H9 (cell line): ENCODE measurements around the gene KIF5A. TPM values are rescaled to one million over a fixed set of nuclear protein-coding genes. Genes with fewer than 3 reads are reported as not detected.

Experiments used
- DNase-seq: peaks from one replicate; pipeline ENCODE4 v3.0.0-alpha.2; 2017
- H2AFZ ChIP-seq: one replicate; pipeline ENCODE4 v1.6.1; 2013; ENCODE audit warnings: mild to moderate bottlenecking, low read length, control low read depth, moderate library complexity
- H2AK5ac ChIP-seq: 2 replicates; pipeline ENCODE4 v1.6.1; 2013; ENCODE audit warnings: low read length, control low read depth, mixed read lengths; ENCODE audit not compliant: insufficient read length
- H2BK120ac ChIP-seq: one replicate; pipeline ENCODE4 v1.6.1; 2013; ENCODE audit warnings: low read depth, mild to moderate bottlenecking, low read length, control low read depth, inconsistent platforms; ENCODE audit not compliant: poor library complexity, severe bottlenecking
- H2BK12ac ChIP-seq: 2 replicates; pipeline ENCODE4 v1.6.1; 2013; ENCODE audit warnings: low read length, control low read depth, mixed read lengths, low read depth; ENCODE audit not compliant: insufficient read length
- H2BK15ac ChIP-seq: 2 replicates; pipeline ENCODE4 v1.6.1; 2013; ENCODE audit warnings: low read depth, low read length, control low read depth
- H2BK20ac ChIP-seq: one replicate; pipeline ENCODE4 v1.6.1; 2013; ENCODE audit warnings: low read depth, mild to moderate bottlenecking, low read length, control low read depth, inconsistent platforms; ENCODE audit not compliant: poor library complexity, severe bottlenecking
- H2BK5ac ChIP-seq: 2 replicates; pipeline ENCODE4 v1.6.1; 2013; ENCODE audit warnings: low read length, control low read depth, mixed read lengths; ENCODE audit not compliant: insufficient read length
- H3K14ac ChIP-seq: 2 replicates; pipeline ENCODE4 v1.6.1; 2013; ENCODE audit warnings: low read length, control low read depth; ENCODE audit not compliant: insufficient read depth
- H3K18ac ChIP-seq: 2 replicates; pipeline ENCODE4 v1.6.1; 2013; ENCODE audit warnings: low read depth, mild to moderate bottlenecking, mixed read lengths, low read length, control low read depth; ENCODE audit not compliant: insufficient read length
- H3K23ac ChIP-seq: 2 replicates; pipeline ENCODE4 v1.6.1; 2013; ENCODE audit warnings: low read length, control low read depth, mixed read lengths, low read depth; ENCODE audit not compliant: insufficient read length
- H3K23me2 ChIP-seq: 2 replicates; pipeline ENCODE4 v1.6.1; 2013; ENCODE audit warnings: low read depth, mild to moderate bottlenecking, mixed read lengths, low read length, control low read depth; ENCODE audit not compliant: insufficient read length, poor library complexity, severe bottlenecking
- H3K27ac ChIP-seq: 2 replicates; pipeline ENCODE4 v1.5.1; 2013; ENCODE audit warnings: low read length, control low read depth, mixed read lengths, low read depth; ENCODE audit not compliant: insufficient read length
- H3K27me3 ChIP-seq: 2 replicates; pipeline ENCODE4 v1.6.1; 2013; ENCODE audit warnings: low read length, control low read depth, inconsistent platforms; ENCODE audit not compliant: insufficient read depth
- H3K4ac ChIP-seq: 2 replicates; pipeline ENCODE4 v1.6.1; 2013; ENCODE audit warnings: low read depth, mild to moderate bottlenecking, control low read depth, inconsistent platforms, low read length, moderate library complexity
- H3K4me1 ChIP-seq: 2 replicates; pipeline ENCODE4 v1.6.1; 2013; ENCODE audit warnings: low read length, control low read depth, inconsistent platforms; ENCODE audit not compliant: insufficient read depth
- H3K4me2 ChIP-seq: 2 replicates; pipeline ENCODE4 v1.6.1; 2013; ENCODE audit warnings: low read length, control low read depth, mixed read lengths; ENCODE audit not compliant: insufficient read length, insufficient read depth
- H3K56ac ChIP-seq: 2 replicates; pipeline ENCODE4 v1.6.1; 2013; ENCODE audit warnings: low read depth, mild to moderate bottlenecking, mixed read lengths, low read length, control low read depth; ENCODE audit not compliant: insufficient read length
- H3K79me1 ChIP-seq: 2 replicates; pipeline ENCODE4 v1.6.1; 2013; ENCODE audit warnings: low read depth, mild to moderate bottlenecking, moderate library complexity, low read length, control low read depth, inconsistent platforms; ENCODE audit not compliant: insufficient read depth, poor library complexity, severe bottlenecking
- H3K79me2 ChIP-seq: 2 replicates; pipeline ENCODE4 v1.6.1; 2013; ENCODE audit warnings: low read length, control low read depth, inconsistent platforms; ENCODE audit not compliant: insufficient read depth
- H3K9ac ChIP-seq: 2 replicates; pipeline ENCODE4 v1.6.1; 2013; ENCODE audit warnings: low read length, control low read depth, mixed read lengths; ENCODE audit not compliant: insufficient read length; ENCODE audit errors: extremely low read depth
- H3K9me3 ChIP-seq: one replicate; pipeline ENCODE4 v1.6.1; 2013; ENCODE audit warnings: low read depth, low read length, inconsistent platforms; ENCODE audit not compliant: control insufficient read depth
- H3T11ph ChIP-seq: one replicate; pipeline ENCODE4 v1.6.1; 2013; ENCODE audit warnings: mild to moderate bottlenecking, low read length, control low read depth, inconsistent platforms
- H4K20me1 ChIP-seq: one replicate; pipeline ENCODE4 v1.6.1; 2013; ENCODE audit not compliant: control insufficient read depth, insufficient read length, insufficient read depth
- H4K5ac ChIP-seq: 2 replicates; pipeline ENCODE4 v1.6.1; 2013; ENCODE audit warnings: low read depth, mild to moderate bottlenecking, mixed read lengths, low read length, control low read depth; ENCODE audit not compliant: insufficient read length
- H4K8ac ChIP-seq: replicated peaks from 2 replicates; pipeline ENCODE4 v1.6.1; 2013; ENCODE audit warnings: low read length, control low read depth, mixed read lengths, low read depth; ENCODE audit not compliant: insufficient read length
- H4K91ac ChIP-seq: 2 replicates; pipeline ENCODE4 v1.6.1; 2013; ENCODE audit warnings: low read depth, mild to moderate bottlenecking, moderate library complexity, mixed read lengths, low read length, control low read depth; ENCODE audit not compliant: insufficient read length
- H3K27ac Mint-ChIP-seq, 3 experiments: 2 replicates in 2 of 3; 3 replicates in 1 of 3; pipeline ENCODE4 v1.8.0; 2020 to 2021; ENCODE audit warnings: mixed read lengths in 3 of 3, mild to moderate bottlenecking in 1 of 3, moderate library complexity in 1 of 3
- H3K27me3 Mint-ChIP-seq: 2 replicates; pipeline ENCODE4 v1.8.0; 2021; ENCODE audit warnings: low read depth, mild to moderate bottlenecking, moderate library complexity, mixed read lengths
- H3K36me3 Mint-ChIP-seq, 3 experiments: 2 replicates in 2 of 3; 3 replicates in 1 of 3; pipeline ENCODE4 v1.8.0; 2020 to 2021; ENCODE audit warnings: low read depth in 3 of 3, mixed read lengths in 3 of 3; ENCODE audit not compliant: insufficient read depth in 1 of 3
- H3K4me1 Mint-ChIP-seq, 2 experiments: 2 replicates each; pipeline ENCODE4 v1.8.0; 2020; ENCODE audit warnings: mixed read lengths in 2 of 2
- H3K4me3 Mint-ChIP-seq, 2 experiments: 2 replicates in 1 of 2; 3 replicates in 1 of 2; pipeline ENCODE4 v1.8.0; 2020 to 2021; ENCODE audit warnings: mild to moderate bottlenecking in 2 of 2, mixed read lengths in 2 of 2, moderate library complexity in 1 of 2
- H3K9me3 Mint-ChIP-seq, 2 experiments: 2 replicates in 1 of 2; 3 replicates in 1 of 2; pipeline ENCODE4 v1.8.0; 2020; ENCODE audit warnings: mild to moderate bottlenecking in 2 of 2, mixed read lengths in 2 of 2, moderate library complexity in 1 of 2
- WGBS: extraction: QIAGEN DNeasy Blood & Tissue Kit; methylation state at CpG from one replicate; pipeline ENCODE4 v1.1.7; 2013; ENCODE audit warnings: missing lambda C conversion rate, low lambda C conversion rate, mixed read lengths; ENCODE audit not compliant: insufficient read length; ENCODE audit errors: extremely low coverage; 5-methylcytosine and 5-hydroxymethylcytosine counted together
- total RNA-seq: library from RNA; stranded (reverse); gene quantifications from 2 replicates; pipeline ENCODE4 v1.2.1, GENCODE V29; 2021
- TF ChIP-seq, protein P1 (sequence below): fragments of 200-600 bp; sonication (generic); conservative IDR thresholded peaks from 3 replicates; pipeline ENCODE4 v1.8.0; 2021; ENCODE audit warnings: antibody characterized with exemption, mild to moderate bottlenecking

The KIF5A gene
- total RNA-seq, 1 experiment from 2014 or later: 18.5 TPM

DNA sequence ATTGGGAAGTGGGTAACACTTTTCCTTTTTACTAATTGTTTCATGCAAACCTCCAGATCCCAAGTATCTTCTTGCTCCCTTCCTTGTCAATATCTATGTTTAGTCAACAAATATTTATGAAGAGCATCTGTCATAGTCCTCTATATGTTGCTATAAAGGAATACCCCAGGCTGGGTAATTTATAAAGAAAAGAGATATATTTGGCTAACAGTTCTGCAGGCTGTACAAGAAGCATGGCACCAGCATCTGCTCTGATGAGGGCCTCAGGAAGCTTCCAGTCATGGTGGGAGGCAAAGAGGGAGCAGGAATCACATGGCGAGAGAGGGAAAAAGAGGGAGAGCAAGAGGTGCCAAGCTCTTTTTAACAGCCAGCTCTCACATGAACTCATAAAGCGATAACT, 4.6 kb downstream of the KIF5A start:
- no peak overlapping the region for H3T11ph ChIP-seq
- H4K20me1 ChIP-seq: no peaks in the 10 kb centered on the region
- Mint-ChIP-seq H3K4me3 (no peak overlapping the region), H3K27me3 (peaks cover 5% of the 10 kb centered on the region), H3K36me3 (peaks cover 3 to 4% (median 3%) of the 10 kb centered on the region in 3 experiments; a peak in 4 of 7 replicates), H3K9me3 (no peaks in the 10 kb centered on the region), H3K4me1 (peaks cover 38 to 47% of the 10 kb centered on the region in 2 experiments), H3K27ac (no peak overlapping the region)
- no peak overlapping the region for H2BK120ac ChIP-seq
- no CpG with 5 or more reads among the region's 2 CpGs for whole genome bisulfite sequencing
- H3K4me2 ChIP-seq: no peak overlapping the region
- H2BK12ac ChIP-seq: no peak overlapping the region
- H3K4me1 ChIP-seq: 0 out of 2 replicates have a peak, but pooled peaks cover under 1% of the 10 kb centered on the region
- no peaks in the 10 kb centered on the region for H3K27me3 ChIP-seq
- H2AK5ac ChIP-seq: no peak overlapping the region
- peaks cover 8% of the 10 kb centered on the region for H3K23me2 ChIP-seq
- H3K56ac ChIP-seq: no peak overlapping the region
- no peak overlapping the region for H2BK20ac ChIP-seq
- no peak overlapping the region for H3K4ac ChIP-seq
- no peak overlapping the region for H3K14ac ChIP-seq
- no peak overlapping the region for H3K27ac ChIP-seq
- no peak overlapping the region for H4K8ac ChIP-seq
- peaks cover 3% of the 10 kb centered on the region for H3K79me1 ChIP-seq
- H2BK5ac ChIP-seq: no peak overlapping the region
- TF ChIP-seq, protein P1, sequence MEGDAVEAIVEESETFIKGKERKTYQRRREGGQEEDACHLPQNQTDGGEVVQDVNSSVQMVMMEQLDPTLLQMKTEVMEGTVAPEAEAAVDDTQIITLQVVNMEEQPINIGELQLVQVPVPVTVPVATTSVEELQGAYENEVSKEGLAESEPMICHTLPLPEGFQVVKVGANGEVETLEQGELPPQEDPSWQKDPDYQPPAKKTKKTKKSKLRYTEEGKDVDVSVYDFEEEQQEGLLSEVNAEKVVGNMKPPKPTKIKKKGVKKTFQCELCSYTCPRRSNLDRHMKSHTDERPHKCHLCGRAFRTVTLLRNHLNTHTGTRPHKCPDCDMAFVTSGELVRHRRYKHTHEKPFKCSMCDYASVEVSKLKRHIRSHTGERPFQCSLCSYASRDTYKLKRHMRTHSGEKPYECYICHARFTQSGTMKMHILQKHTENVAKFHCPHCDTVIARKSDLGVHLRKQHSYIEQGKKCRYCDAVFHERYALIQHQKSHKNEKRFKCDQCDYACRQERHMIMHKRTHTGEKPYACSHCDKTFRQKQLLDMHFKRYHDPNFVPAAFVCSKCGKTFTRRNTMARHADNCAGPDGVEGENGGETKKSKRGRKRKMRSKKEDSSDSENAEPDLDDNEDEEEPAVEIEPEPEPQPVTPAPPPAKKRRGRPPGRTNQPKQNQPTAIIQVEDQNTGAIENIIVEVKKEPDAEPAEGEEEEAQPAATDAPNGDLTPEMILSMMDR: no peak
- H4K5ac ChIP-seq: no peak overlapping the region
- no peak overlapping the region for H3K18ac ChIP-seq
- DNase-seq: no peak
- H2BK15ac ChIP-seq: no peak overlapping the region
- no peak overlapping the region for H3K23ac ChIP-seq
- peaks cover 3% of the 10 kb centered on the region; the same call in 1 of the 2 replicates for H3K79me2 ChIP-seq
- H3K9me3 ChIP-seq: no peaks in the 10 kb centered on the region
- H3K9ac ChIP-seq: no peak overlapping the region
- H4K91ac ChIP-seq: no peak overlapping the region
- H2AFZ ChIP-seq: no peak overlapping the region
